GM12892 (cell line): ENCODE data around the gene CENPW.

ENCODE experiments used
- POLR2A ChIP-seq: IDR thresholded peaks from 2 replicates; pipeline ENCODE4 v1.6.1; 2011; ENCODE audit warnings: low read depth, low read length, control low read depth
- POLR2AphosphoS5 ChIP-seq: IDR thresholded peaks from 2 replicates; pipeline ENCODE4 v1.6.1; 2011; ENCODE audit warnings: low read depth, low read length, control low read depth

- no peak for TF ChIP-seq POLR2A
- TF ChIP-seq POLR2AphosphoS5: no peak
These were observed 20.1 kb downstream of the CENPW start for GRCh38 chr6:126359936-126360537.
